H9 (cell line): ENCODE measurements around the gene SEC24C. TPM values are rescaled to one million over a fixed set of nuclear protein-coding genes. Genes with fewer than 3 reads are reported as not detected.

Source experiments
- DNase-seq: peaks from one replicate; pipeline ENCODE4 v3.0.0-alpha.2; 2017
- H2AFZ ChIP-seq: one replicate; pipeline ENCODE4 v1.6.1; 2013; ENCODE audit warnings: mild to moderate bottlenecking, low read length, control low read depth, moderate library complexity
- H2AK5ac ChIP-seq: 2 replicates; pipeline ENCODE4 v1.6.1; 2013; ENCODE audit warnings: low read length, control low read depth, mixed read lengths; ENCODE audit not compliant: insufficient read length
- H2BK120ac ChIP-seq: one replicate; pipeline ENCODE4 v1.6.1; 2013; ENCODE audit warnings: low read depth, mild to moderate bottlenecking, low read length, control low read depth, inconsistent platforms; ENCODE audit not compliant: poor library complexity, severe bottlenecking
- H2BK12ac ChIP-seq: 2 replicates; pipeline ENCODE4 v1.6.1; 2013; ENCODE audit warnings: low read length, control low read depth, mixed read lengths, low read depth; ENCODE audit not compliant: insufficient read length
- H2BK15ac ChIP-seq: 2 replicates; pipeline ENCODE4 v1.6.1; 2013; ENCODE audit warnings: low read depth, low read length, control low read depth
- H2BK20ac ChIP-seq: one replicate; pipeline ENCODE4 v1.6.1; 2013; ENCODE audit warnings: low read depth, mild to moderate bottlenecking, low read length, control low read depth, inconsistent platforms; ENCODE audit not compliant: poor library complexity, severe bottlenecking
- H2BK5ac ChIP-seq: 2 replicates; pipeline ENCODE4 v1.6.1; 2013; ENCODE audit warnings: low read length, control low read depth, mixed read lengths; ENCODE audit not compliant: insufficient read length
- H3K14ac ChIP-seq: 2 replicates; pipeline ENCODE4 v1.6.1; 2013; ENCODE audit warnings: low read length, control low read depth; ENCODE audit not compliant: insufficient read depth
- H3K18ac ChIP-seq: 2 replicates; pipeline ENCODE4 v1.6.1; 2013; ENCODE audit warnings: low read depth, mild to moderate bottlenecking, mixed read lengths, low read length, control low read depth; ENCODE audit not compliant: insufficient read length
- H3K23ac ChIP-seq: 2 replicates; pipeline ENCODE4 v1.6.1; 2013; ENCODE audit warnings: low read length, control low read depth, mixed read lengths, low read depth; ENCODE audit not compliant: insufficient read length
- H3K23me2 ChIP-seq: 2 replicates; pipeline ENCODE4 v1.6.1; 2013; ENCODE audit warnings: low read depth, mild to moderate bottlenecking, mixed read lengths, low read length, control low read depth; ENCODE audit not compliant: insufficient read length, poor library complexity, severe bottlenecking
- H3K27ac ChIP-seq: 2 replicates; pipeline ENCODE4 v1.5.1; 2013; ENCODE audit warnings: low read length, control low read depth, mixed read lengths, low read depth; ENCODE audit not compliant: insufficient read length
- H3K27me3 ChIP-seq: 2 replicates; pipeline ENCODE4 v1.6.1; 2013; ENCODE audit warnings: low read length, control low read depth, inconsistent platforms; ENCODE audit not compliant: insufficient read depth
- H3K4ac ChIP-seq: 2 replicates; pipeline ENCODE4 v1.6.1; 2013; ENCODE audit warnings: low read depth, mild to moderate bottlenecking, control low read depth, inconsistent platforms, low read length, moderate library complexity
- H3K4me1 ChIP-seq: 2 replicates; pipeline ENCODE4 v1.6.1; 2013; ENCODE audit warnings: low read length, control low read depth, inconsistent platforms; ENCODE audit not compliant: insufficient read depth
- H3K4me2 ChIP-seq: 2 replicates; pipeline ENCODE4 v1.6.1; 2013; ENCODE audit warnings: low read length, control low read depth, mixed read lengths; ENCODE audit not compliant: insufficient read length, insufficient read depth
- H3K56ac ChIP-seq: 2 replicates; pipeline ENCODE4 v1.6.1; 2013; ENCODE audit warnings: low read depth, mild to moderate bottlenecking, mixed read lengths, low read length, control low read depth; ENCODE audit not compliant: insufficient read length
- H3K79me1 ChIP-seq: 2 replicates; pipeline ENCODE4 v1.6.1; 2013; ENCODE audit warnings: low read depth, mild to moderate bottlenecking, moderate library complexity, low read length, control low read depth, inconsistent platforms; ENCODE audit not compliant: insufficient read depth, poor library complexity, severe bottlenecking
- H3K79me2 ChIP-seq: 2 replicates; pipeline ENCODE4 v1.6.1; 2013; ENCODE audit warnings: low read length, control low read depth, inconsistent platforms; ENCODE audit not compliant: insufficient read depth
- H3K9ac ChIP-seq: 2 replicates; pipeline ENCODE4 v1.6.1; 2013; ENCODE audit warnings: low read length, control low read depth, mixed read lengths; ENCODE audit not compliant: insufficient read length; ENCODE audit errors: extremely low read depth
- H3K9me3 ChIP-seq: one replicate; pipeline ENCODE4 v1.6.1; 2013; ENCODE audit warnings: low read depth, low read length, inconsistent platforms; ENCODE audit not compliant: control insufficient read depth
- H3T11ph ChIP-seq: one replicate; pipeline ENCODE4 v1.6.1; 2013; ENCODE audit warnings: mild to moderate bottlenecking, low read length, control low read depth, inconsistent platforms
- H4K20me1 ChIP-seq: one replicate; pipeline ENCODE4 v1.6.1; 2013; ENCODE audit not compliant: control insufficient read depth, insufficient read length, insufficient read depth
- H4K5ac ChIP-seq: 2 replicates; pipeline ENCODE4 v1.6.1; 2013; ENCODE audit warnings: low read depth, mild to moderate bottlenecking, mixed read lengths, low read length, control low read depth; ENCODE audit not compliant: insufficient read length
- H4K8ac ChIP-seq: replicated peaks from 2 replicates; pipeline ENCODE4 v1.6.1; 2013; ENCODE audit warnings: low read length, control low read depth, mixed read lengths, low read depth; ENCODE audit not compliant: insufficient read length
- H4K91ac ChIP-seq: 2 replicates; pipeline ENCODE4 v1.6.1; 2013; ENCODE audit warnings: low read depth, mild to moderate bottlenecking, moderate library complexity, mixed read lengths, low read length, control low read depth; ENCODE audit not compliant: insufficient read length
- H3K27ac Mint-ChIP-seq, 3 experiments: 2 replicates in 2 of 3; 3 replicates in 1 of 3; pipeline ENCODE4 v1.8.0; 2020 to 2021; ENCODE audit warnings: mixed read lengths in 3 of 3, mild to moderate bottlenecking in 1 of 3, moderate library complexity in 1 of 3
- H3K27me3 Mint-ChIP-seq: 2 replicates; pipeline ENCODE4 v1.8.0; 2021; ENCODE audit warnings: low read depth, mild to moderate bottlenecking, moderate library complexity, mixed read lengths
- H3K36me3 Mint-ChIP-seq, 3 experiments: 2 replicates in 2 of 3; 3 replicates in 1 of 3; pipeline ENCODE4 v1.8.0; 2020 to 2021; ENCODE audit warnings: low read depth in 3 of 3, mixed read lengths in 3 of 3; ENCODE audit not compliant: insufficient read depth in 1 of 3
- H3K4me1 Mint-ChIP-seq, 2 experiments: 2 replicates each; pipeline ENCODE4 v1.8.0; 2020; ENCODE audit warnings: mixed read lengths in 2 of 2
- H3K4me3 Mint-ChIP-seq, 2 experiments: 2 replicates in 1 of 2; 3 replicates in 1 of 2; pipeline ENCODE4 v1.8.0; 2020 to 2021; ENCODE audit warnings: mild to moderate bottlenecking in 2 of 2, mixed read lengths in 2 of 2, moderate library complexity in 1 of 2
- H3K9me3 Mint-ChIP-seq, 2 experiments: 2 replicates in 1 of 2; 3 replicates in 1 of 2; pipeline ENCODE4 v1.8.0; 2020; ENCODE audit warnings: mild to moderate bottlenecking in 2 of 2, mixed read lengths in 2 of 2, moderate library complexity in 1 of 2
- WGBS: extraction: QIAGEN DNeasy Blood & Tissue Kit; methylation state at CpG from one replicate; pipeline ENCODE4 v1.1.7; 2013; ENCODE audit warnings: missing lambda C conversion rate, low lambda C conversion rate, mixed read lengths; ENCODE audit not compliant: insufficient read length; ENCODE audit errors: extremely low coverage; 5-methylcytosine and 5-hydroxymethylcytosine counted together
- total RNA-seq: library from RNA; stranded (reverse); gene quantifications from 2 replicates; pipeline ENCODE4 v1.2.1, GENCODE V29; 2021
- TF ChIP-seq, protein P1 (sequence below): fragments of 200-600 bp; sonication (generic); conservative IDR thresholded peaks from 3 replicates; pipeline ENCODE4 v1.8.0; 2021; ENCODE audit warnings: antibody characterized with exemption, mild to moderate bottlenecking

The SEC24C gene
- total RNA-seq, 1 experiment from 2014 or later = 62.4 TPM

DNA sequence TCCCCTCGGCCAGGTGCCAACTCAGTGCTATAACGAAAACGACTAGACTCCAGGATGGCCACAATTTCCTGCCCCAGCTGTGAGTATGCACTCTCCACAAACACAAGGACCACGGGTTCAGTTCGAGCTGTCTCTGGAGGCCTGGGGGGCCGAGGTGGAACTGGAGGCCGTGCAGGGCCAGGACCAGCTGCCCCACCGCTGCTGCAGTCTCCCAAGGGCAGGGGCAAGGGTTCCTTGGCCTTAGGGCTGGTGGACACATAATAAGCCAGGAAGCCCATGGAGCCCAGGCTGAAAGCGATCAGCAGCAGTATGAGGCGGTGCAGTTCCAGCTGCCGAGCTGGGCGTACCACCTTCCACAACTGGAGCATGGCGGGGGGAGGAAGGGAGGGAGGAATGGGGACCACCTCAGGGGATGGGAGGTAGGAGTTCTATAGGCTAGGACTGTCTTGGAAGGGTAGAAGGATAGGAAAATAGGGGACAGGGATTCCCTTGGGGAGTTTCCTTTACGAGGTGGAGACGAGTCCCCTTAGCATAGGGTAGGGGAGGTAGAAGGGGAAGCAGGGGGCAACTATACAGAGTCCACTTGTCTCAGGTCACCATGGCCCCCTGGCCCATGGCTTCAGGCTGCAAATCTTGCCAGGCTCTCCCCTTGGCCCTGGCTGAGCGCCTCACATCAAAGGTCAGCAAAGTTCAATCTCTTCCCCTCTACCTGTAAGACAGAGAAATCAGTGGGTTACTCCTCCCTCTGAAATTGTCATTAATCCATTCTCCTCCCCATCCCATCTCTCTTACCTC lies 64.0 kb downstream of the SEC24C start:
- Histone ChIP-seq H3K56ac (no peak overlapping the region), H3K4me1 (no peaks in the 10 kb centered on the region), H3K18ac (no peak overlapping the region), H2BK5ac (no peak overlapping the region), H4K91ac (no peak overlapping the region), H2AK5ac (no peak overlapping the region), H4K20me1 (no peaks in the 10 kb centered on the region), H3K79me2 (no peaks in the 10 kb centered on the region), H2BK20ac (no peak overlapping the region), H3K23me2 (peaks cover 2% of the 10 kb centered on the region), H3K9me3 (no peaks in the 10 kb centered on the region), H3K79me1 (no peaks in the 10 kb centered on the region), H3K4me2 (no peak overlapping the region), H3K14ac (no peak overlapping the region), H3K27ac (no peak overlapping the region), H4K5ac (no peak overlapping the region), H3K4ac (no peak overlapping the region), H2BK120ac (no peak overlapping the region), H4K8ac (no peak overlapping the region), H3K9ac (no peak overlapping the region), H2BK15ac (no peak overlapping the region), H3T11ph (no peak overlapping the region), H2BK12ac (no peak overlapping the region), H2AFZ (no peak overlapping the region), H3K23ac (no peak overlapping the region), H3K27me3 (no peaks in the 10 kb centered on the region)
- H3K27me3 Mint-ChIP-seq = no peaks in the 10 kb centered on the region
- no CpG with 5 or more reads among the region's 16 CpGs for WGBS
- H3K4me3 Mint-ChIP-seq = no peak overlapping the region; a peak in 1 of 5 replicates
- no peak for DNase-seq
- no peak overlapping the region for H3K27ac Mint-ChIP-seq
- no peaks in the 10 kb centered on the region; a peak in 1 of 5 replicates for H3K9me3 Mint-ChIP-seq
- TF ChIP-seq, protein P1, sequence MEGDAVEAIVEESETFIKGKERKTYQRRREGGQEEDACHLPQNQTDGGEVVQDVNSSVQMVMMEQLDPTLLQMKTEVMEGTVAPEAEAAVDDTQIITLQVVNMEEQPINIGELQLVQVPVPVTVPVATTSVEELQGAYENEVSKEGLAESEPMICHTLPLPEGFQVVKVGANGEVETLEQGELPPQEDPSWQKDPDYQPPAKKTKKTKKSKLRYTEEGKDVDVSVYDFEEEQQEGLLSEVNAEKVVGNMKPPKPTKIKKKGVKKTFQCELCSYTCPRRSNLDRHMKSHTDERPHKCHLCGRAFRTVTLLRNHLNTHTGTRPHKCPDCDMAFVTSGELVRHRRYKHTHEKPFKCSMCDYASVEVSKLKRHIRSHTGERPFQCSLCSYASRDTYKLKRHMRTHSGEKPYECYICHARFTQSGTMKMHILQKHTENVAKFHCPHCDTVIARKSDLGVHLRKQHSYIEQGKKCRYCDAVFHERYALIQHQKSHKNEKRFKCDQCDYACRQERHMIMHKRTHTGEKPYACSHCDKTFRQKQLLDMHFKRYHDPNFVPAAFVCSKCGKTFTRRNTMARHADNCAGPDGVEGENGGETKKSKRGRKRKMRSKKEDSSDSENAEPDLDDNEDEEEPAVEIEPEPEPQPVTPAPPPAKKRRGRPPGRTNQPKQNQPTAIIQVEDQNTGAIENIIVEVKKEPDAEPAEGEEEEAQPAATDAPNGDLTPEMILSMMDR = no peak
- H3K4me1 Mint-ChIP-seq = peaks cover 11 to 12% of the 10 kb centered on the region in 2 experiments
- H3K36me3 Mint-ChIP-seq = peaks cover 12 to 46% (median 35%) of the 10 kb centered on the region in 3 experiments; a peak in 6 of 7 replicates
